Gastrocnemius medialis (tissue), 4 donors: ENCODE measurements around the gene MCM8. TPM values are rescaled to one million over a fixed set of nuclear protein-coding genes. Genes with fewer than 3 reads are reported as not detected.
A peak's percentile ranks its signal among the peaks of the same experiment; 100 is the strongest.

Source experiments
- ATAC-seq, 2 donors: fragments of 150-250 bp; one replicate each; pipeline ENCODE4 v1.9.1; 2016
- DNase-seq, 2 donors: peaks; one replicate each; pipeline ENCODE4 v3.0.0-alpha.2; 2019
- H3K27ac ChIP-seq, 4 donors: fragments of 200-600 bp; sonication (generic); 1 replicate in 1 of 4; 2 replicates in 3 of 4; pipeline ENCODE4 v1.5.1; 2016 to 2018; ENCODE audit warnings: mild to moderate bottlenecking in 2 of 4, moderate library complexity in 1 of 4
- H3K27me3 ChIP-seq, 3 donors: fragments of 200-600 bp; sonication (generic) in 2 of 3; 1 replicate in 1 of 3; 2 replicates in 2 of 3; pipeline versions ENCODE4 v1.5.1 to v1.6.0; 2016 to 2019; ENCODE audit warnings: mild to moderate bottlenecking in 1 of 3, moderate library complexity in 1 of 3
- H3K36me3 ChIP-seq, 2 donors: fragments of 200-600 bp; sonication (generic) in 1 of 2; one replicate each; pipeline ENCODE4 v1.5.1; 2017 to 2018
- H3K4me1 ChIP-seq, 2 donors: fragments of 200-600 bp; sonication (generic) in 1 of 2; one replicate each; pipeline ENCODE4 v1.5.1; 2016 to 2017; ENCODE audit warnings: mild to moderate bottlenecking in 2 of 2
- H3K4me3 ChIP-seq, 4 donors: fragments of 200-600 bp; sonication (generic) in 3 of 4; 1 replicate in 1 of 4; 2 replicates in 3 of 4; pipeline ENCODE4 v1.5.1; 2016 to 2019; ENCODE audit warnings: mild to moderate bottlenecking in 2 of 4
- H3K9me3 ChIP-seq, 3 donors: fragments of 200-600 bp; sonication (generic) in 2 of 3; 1 replicate in 1 of 3; 2 replicates in 2 of 3; pipeline ENCODE4 v1.5.1; 2016 to 2019
- POLR2A ChIP-seq, 2 donors: fragments of 450-650 bp; IDR thresholded peaks; one replicate each; pipeline ENCODE4 v1.6.1; 2017; ENCODE audit warnings: antibody characterized with exemption in 2 of 2, mild to moderate bottlenecking in 2 of 2, moderate library complexity in 2 of 2
- in situ Hi-C, 4 donors: fragments of 200-750 bp; cut with MboI; loops; one replicate each; pipeline versions ENCODE4 v1.15.0 to v1.8.0; 2017; ENCODE audit warnings: low sequenced_read_pairs in 4 of 4
- intact Hi-C: fragments of 100-400 bp; cut with DNase I; formaldehyde crosslinking; loops from one replicate; pipeline ENCODE4 v1.15.1; 2023; ENCODE audit warnings: low total_unique reads
- total RNA-seq, 4 donors: library from RNA; depleted of rRNA; stranded (reverse); fragments of >200 nt; gene quantifications; one replicate each; pipeline versions ENCODE4 v1.1.0 to v1.2.3, GENCODE V29; 2016
- TF ChIP-seq, protein P1 (sequence below), 5 experiments: fragments of 450-650 bp in 3 of 5; fragments of 200-600 bp in 2 of 5; sonication (generic) in 2 of 5; IDR thresholded peaks in 4 of 5; conservative IDR thresholded peaks in 1 of 5; 1 replicate in 4 of 5; 2 replicates in 1 of 5; pipeline ENCODE4 v1.5.1; 2016 to 2019; ENCODE audit warnings: antibody characterized with exemption in 5 of 5, mild to moderate bottlenecking in 3 of 5, moderate library complexity in 3 of 5

The MCM8 gene
- total RNA-seq, 4 donors from 2014 or later: 2.4 to 5.9 (median 5.2) TPM

DNA sequence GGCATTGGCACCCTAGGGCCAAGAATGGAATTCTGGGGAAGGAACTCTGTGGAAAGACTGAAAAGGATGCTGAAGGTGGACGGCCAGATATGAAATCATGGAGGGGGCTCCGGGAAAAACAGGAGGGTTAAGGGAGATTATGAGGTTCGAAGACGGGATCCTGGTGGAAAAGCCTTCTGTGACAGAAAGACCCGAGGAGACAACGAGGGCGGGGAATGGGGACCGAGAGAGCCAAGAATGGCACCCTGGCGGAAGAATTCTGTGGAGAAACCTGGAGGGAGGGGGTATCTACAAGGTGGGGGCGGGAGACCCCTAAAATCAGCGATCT, 545 bp upstream of the MCM8 start:
- Histone ChIP-seq H3K27ac (peak overlapping the region; percentile 85 to 89 (median 86)), H3K4me1 (peaks cover 16 to 18% of the 10 kb centered on the region in 2 donors), H3K27me3 (no peaks in the 10 kb centered on the region), H3K9me3 (no peaks in the 10 kb centered on the region), H3K36me3 (peaks cover 0 to 40% of the 10 kb centered on the region in 2 donors), H3K4me3 (peak overlapping the region; percentile 63 to 90 (median 84))
- DNase-seq (no peak), ATAC-seq (peak in 1 of 2 donors; percentile 13)
- in situ Hi-C loops: loop anchor here in 3 of 4 donors (25.0 kb wide), 3 partner anchors 137 to 413 kb away; no protein-coding TSS in a partner anchor
- no peak for TF ChIP-seq POLR2A (IDR thresholded peaks at IDR 0.05)
- TF ChIP-seq, protein P1, sequence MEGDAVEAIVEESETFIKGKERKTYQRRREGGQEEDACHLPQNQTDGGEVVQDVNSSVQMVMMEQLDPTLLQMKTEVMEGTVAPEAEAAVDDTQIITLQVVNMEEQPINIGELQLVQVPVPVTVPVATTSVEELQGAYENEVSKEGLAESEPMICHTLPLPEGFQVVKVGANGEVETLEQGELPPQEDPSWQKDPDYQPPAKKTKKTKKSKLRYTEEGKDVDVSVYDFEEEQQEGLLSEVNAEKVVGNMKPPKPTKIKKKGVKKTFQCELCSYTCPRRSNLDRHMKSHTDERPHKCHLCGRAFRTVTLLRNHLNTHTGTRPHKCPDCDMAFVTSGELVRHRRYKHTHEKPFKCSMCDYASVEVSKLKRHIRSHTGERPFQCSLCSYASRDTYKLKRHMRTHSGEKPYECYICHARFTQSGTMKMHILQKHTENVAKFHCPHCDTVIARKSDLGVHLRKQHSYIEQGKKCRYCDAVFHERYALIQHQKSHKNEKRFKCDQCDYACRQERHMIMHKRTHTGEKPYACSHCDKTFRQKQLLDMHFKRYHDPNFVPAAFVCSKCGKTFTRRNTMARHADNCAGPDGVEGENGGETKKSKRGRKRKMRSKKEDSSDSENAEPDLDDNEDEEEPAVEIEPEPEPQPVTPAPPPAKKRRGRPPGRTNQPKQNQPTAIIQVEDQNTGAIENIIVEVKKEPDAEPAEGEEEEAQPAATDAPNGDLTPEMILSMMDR (IDR thresholded peaks at IDR 0.05 in 4 of 5, conservative IDR thresholded peaks at IDR 0.05 in 1 of 5): no peak
- intact Hi-C loops: loop anchor here (1.0 to 5.0 kb wide), 4 partner anchors 58 to 423 kb away; partner anchors contain the start of gene SHLD1

DNA sequence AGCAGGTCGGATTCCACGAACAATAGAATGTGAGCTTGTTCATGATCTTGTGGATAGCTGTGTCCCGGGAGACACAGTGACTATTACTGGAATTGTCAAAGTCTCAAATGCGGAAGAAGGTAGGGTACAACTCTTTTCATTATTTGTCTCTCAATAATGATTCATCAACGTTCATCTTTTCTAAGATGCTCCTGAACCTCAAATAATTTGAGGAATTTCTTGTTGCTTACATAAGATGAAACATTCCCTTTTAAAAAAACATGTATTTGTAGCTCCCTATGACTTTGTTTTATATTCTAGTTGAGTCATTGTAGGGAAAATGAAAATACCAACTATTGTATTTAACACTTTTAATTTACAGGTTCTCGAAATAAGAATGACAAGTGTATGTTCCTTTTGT, 17.0 kb downstream of the MCM8 start:
- no peak for DNase-seq
- in situ Hi-C loops (loop anchor here in 2 of 4 donors (25.0 kb wide), 2 partner anchors 120 to 405 kb away; no protein-coding TSS in a partner anchor), intact Hi-C loops (no loop called here)
- TF ChIP-seq, protein P1 (IDR thresholded peaks at IDR 0.05 in 4 of 5, conservative IDR thresholded peaks at IDR 0.05 in 1 of 5): no peak
- TF ChIP-seq POLR2A (IDR thresholded peaks at IDR 0.05): no peak
- Histone ChIP-seq H3K36me3 (peaks cover 0 to 35% of the 10 kb centered on the region in 2 donors), H3K9me3 (no peaks in the 10 kb centered on the region), H3K27ac (no peak overlapping the region), H3K4me3 (no peak overlapping the region), H3K4me1 (no peaks in the 10 kb centered on the region), H3K27me3 (no peaks in the 10 kb centered on the region)
- no peak for ATAC-seq

DNA sequence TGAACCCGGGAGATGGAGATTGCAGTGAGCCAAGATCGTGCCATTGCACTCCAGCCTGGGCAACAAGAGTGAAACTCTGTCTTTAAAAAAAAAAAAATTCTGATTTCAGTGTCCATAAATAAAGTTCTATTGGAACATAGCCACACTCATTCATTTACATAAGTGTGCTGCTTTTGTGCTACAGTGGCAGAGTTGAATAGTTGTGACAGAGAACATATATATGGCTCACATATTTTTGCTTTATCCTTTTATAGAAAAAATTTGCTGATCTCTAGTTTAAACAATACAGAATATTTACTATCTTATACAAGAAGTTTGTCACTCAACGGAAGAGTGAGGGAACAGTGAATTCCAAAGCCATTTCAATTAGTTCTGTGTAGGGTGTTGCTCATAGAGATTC, 18.0 kb downstream of the MCM8 start:
- intact Hi-C loops: no loop called here
- Histone ChIP-seq H3K36me3 (peaks cover 0 to 33% of the 10 kb centered on the region in 2 donors), H3K9me3 (no peaks in the 10 kb centered on the region), H3K4me1 (no peaks in the 10 kb centered on the region), H3K27ac (no peak overlapping the region), H3K27me3 (no peaks in the 10 kb centered on the region), H3K4me3 (no peak overlapping the region)
- TF ChIP-seq POLR2A (IDR thresholded peaks at IDR 0.05): no peak
- TF ChIP-seq, protein P1 (IDR thresholded peaks at IDR 0.05 in 4 of 5, conservative IDR thresholded peaks at IDR 0.05 in 1 of 5): no peak
- no peak for ATAC-seq
- in situ Hi-C loops: loop anchor here in 2 of 4 donors (25.0 kb wide), 2 partner anchors 119 to 406 kb away; no protein-coding TSS in a partner anchor
- DNase-seq: no peak

- no peak for ATAC-seq
- in situ Hi-C loops: loop anchor here in 2 of 4 donors (25.0 kb wide), 2 partner anchors 118 to 407 kb away; no protein-coding TSS in a partner anchor
Measured at GRCh38 chr20:5969348-5969935, 19.0 kb downstream of the MCM8 start.

More at GRCh38 chr20:5969348-5969935, 19.0 kb downstream of the MCM8 start:
- Histone ChIP-seq H3K4me3 (no peak overlapping the region), H3K27ac (no peak overlapping the region), H3K27me3 (no peaks in the 10 kb centered on the region), H3K9me3 (no peaks in the 10 kb centered on the region), H3K36me3 (peaks cover 0 to 32% of the 10 kb centered on the region in 2 donors), H3K4me1 (no peaks in the 10 kb centered on the region)
- no peak for DNase-seq
- intact Hi-C loops: no loop called here
- TF ChIP-seq, protein P1 (IDR thresholded peaks at IDR 0.05 in 4 of 5, conservative IDR thresholded peaks at IDR 0.05 in 1 of 5): no peak
- TF ChIP-seq POLR2A (IDR thresholded peaks at IDR 0.05): no peak
